Measurements from ENCODE around the gene ATOH7.
"Not testable (repeated sequence)": the region's sequence is repeated elsewhere in the genome, so short reads cannot be mapped to it uniquely, and the experiment has no call there.

ATOH7 gene

DNA sequence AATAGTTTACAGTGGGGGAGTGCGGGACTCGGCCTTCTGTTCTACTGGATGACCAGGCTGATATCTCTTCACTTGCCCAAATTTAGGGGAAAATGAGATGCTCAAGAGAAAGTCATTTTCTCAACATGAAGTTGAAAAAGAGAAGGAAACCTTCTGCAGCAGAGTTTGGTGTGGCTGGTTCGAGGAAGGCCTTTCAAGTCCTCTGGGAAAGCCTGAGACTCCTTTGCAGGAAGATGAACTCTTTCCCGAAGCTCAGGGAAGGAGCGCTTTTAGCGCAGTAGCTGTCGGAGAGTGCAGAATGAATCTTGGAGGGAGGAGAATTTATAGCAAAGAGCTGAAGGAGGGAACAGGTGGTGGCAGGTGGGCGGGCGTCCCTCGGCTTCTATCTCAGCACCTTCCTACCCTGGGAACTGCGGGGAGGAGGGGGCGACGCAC, at the start of gene ATOH7:
Gene ATOH7 (minus strand): TSS at position 297 of the 435 bp plus-strand sequence. CDS start 436 bp downstream, outside the sequence.
- Histone ChIP-seq H3K9ac (ENCODE audit: low read depth, low read length) (peak within 1 kb of the TSS; percentile 61), H3K4me1 (ENCODE audit: control insufficient read depth, insufficient read depth, low read length) (no peaks in the 10 kb centered on the region)

DNA sequence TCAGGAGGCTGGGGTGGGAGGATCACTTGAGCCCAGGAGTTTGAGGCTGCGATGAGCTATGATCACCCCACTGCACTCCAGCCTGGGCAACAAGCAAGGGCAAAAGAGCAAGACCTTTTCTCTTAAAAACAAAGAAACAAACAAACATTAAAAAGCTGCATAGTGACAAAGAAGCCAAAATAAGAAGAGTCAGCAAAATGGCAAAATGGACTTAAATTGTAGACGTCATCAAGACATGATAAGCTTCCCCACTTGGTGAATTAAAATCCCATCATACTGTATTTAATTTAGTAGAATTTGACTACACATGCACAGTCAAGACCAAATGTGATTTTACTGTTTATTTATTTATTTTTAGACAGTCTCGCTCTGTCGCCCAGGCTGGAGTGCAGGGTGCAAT, 48.8 kb upstream of the ATOH7 start:
- Histone ChIP-seq H3K4me1 (ENCODE audit: control insufficient read depth, insufficient read depth, low read length) (no peaks in the 10 kb centered on the region), H3K9me3 (ENCODE audit: control insufficient read depth, insufficient read depth, low read length) (peaks cover 3% of the 10 kb centered on the region), H3K4me3 (ENCODE audit: low read depth, low read length) (no peak overlapping the region), H3K9ac (ENCODE audit: low read depth, low read length) (no peak overlapping the region), H3K27me3 (ENCODE audit: control insufficient read depth, insufficient read depth, low read length) (no peaks in the 10 kb centered on the region), H3K36me3 (ENCODE audit: control insufficient read depth, insufficient read depth, low read length) (no peaks in the 10 kb centered on the region)

More for the DNA sequence above, at the start of gene ATOH7:
- no peaks in the 10 kb centered on the region for H3K9me3 ChIP-seq (ENCODE audit: control insufficient read depth, insufficient read depth, low read length)
- peak within 1 kb of the TSS; percentile 83 for H3K4me3 ChIP-seq (ENCODE audit: low read depth, low read length)
- no peaks in the 10 kb centered on the region for H3K36me3 ChIP-seq (ENCODE audit: control insufficient read depth, insufficient read depth, low read length)
- peaks cover 41% of the 10 kb centered on the region for H3K27me3 ChIP-seq (ENCODE audit: control insufficient read depth, insufficient read depth, low read length)

DNA sequence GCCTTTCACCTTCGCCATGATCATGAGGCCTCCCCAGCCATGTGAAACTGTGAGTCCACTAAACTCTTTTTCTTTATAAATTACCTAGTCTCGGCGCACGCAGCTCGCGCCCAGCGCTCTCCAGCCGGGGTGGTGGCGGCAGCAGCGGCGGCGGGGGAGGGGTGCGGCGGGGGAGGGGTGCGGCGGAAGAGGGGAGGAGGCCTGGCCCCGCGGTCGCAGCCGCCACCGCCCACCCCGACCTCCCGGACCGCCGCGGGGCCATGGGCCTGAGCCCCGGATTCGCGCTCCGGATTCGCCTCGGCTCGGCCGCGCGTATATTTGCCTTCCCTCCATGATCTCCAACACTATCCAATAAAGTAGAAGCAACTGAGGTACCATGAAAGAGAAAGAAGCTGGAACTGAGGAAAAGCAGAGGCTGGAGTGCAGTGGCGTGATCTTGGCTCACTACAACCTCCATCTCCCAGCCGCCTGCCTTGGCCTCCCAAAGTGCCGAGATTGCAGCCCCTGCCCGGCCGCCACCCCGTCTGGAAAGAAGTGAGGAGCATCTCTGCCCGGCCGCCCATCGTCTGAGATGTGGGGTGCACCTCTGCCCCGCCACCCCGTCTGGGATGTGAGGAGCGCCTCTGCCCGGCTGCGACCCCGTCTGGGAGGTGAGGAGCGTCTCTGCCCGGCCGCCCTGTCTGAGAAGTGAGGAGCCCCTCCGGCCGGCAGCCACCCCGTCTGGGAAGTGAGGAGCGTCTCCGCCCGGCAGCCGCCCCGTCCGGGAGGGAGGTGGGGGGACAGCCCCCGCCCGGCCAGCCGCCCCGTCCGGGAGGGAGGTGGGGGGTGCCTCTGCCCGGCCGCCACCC, 47.2 kb upstream of the ATOH7 start:
- H3K4me3 ChIP-seq (ENCODE audit: low read depth, low read length); H3K9ac ChIP-seq (ENCODE audit: low read depth, low read length); H3K4me1 ChIP-seq (ENCODE audit: control insufficient read depth, insufficient read depth, low read length); H3K27me3 ChIP-seq (ENCODE audit: control insufficient read depth, insufficient read depth, low read length); H3K36me3 ChIP-seq (ENCODE audit: control insufficient read depth, insufficient read depth, low read length); H3K9me3 ChIP-seq (ENCODE audit: control insufficient read depth, insufficient read depth, low read length): not testable (repeated sequence)

DNA sequence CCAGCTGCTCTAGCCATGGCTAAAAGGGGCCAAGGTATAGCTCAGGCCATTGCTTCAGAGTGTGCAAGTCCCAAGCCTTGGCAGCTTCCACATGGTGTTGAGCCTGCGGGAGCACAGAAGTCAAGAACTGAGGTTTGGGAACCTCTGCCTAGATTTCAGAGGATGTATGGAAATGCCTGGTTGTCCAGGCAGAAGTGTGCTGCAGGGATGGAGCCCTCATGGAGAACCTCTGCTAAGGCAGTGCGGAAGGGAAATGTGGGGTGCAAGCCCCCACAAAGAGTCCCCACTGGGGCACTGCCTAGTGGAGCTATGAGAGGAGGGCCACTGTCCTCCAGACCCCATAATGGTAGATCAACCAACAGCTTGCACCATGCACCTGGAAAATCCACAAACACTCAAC, 45.9 kb upstream of the ATOH7 start:
- H3K9me3 ChIP-seq (ENCODE audit: control insufficient read depth, insufficient read depth, low read length); H3K4me1 ChIP-seq (ENCODE audit: control insufficient read depth, insufficient read depth, low read length); H3K4me3 ChIP-seq (ENCODE audit: low read depth, low read length); H3K27me3 ChIP-seq (ENCODE audit: control insufficient read depth, insufficient read depth, low read length); H3K9ac ChIP-seq (ENCODE audit: low read depth, low read length); H3K36me3 ChIP-seq (ENCODE audit: control insufficient read depth, insufficient read depth, low read length): not testable (repeated sequence)

DNA sequence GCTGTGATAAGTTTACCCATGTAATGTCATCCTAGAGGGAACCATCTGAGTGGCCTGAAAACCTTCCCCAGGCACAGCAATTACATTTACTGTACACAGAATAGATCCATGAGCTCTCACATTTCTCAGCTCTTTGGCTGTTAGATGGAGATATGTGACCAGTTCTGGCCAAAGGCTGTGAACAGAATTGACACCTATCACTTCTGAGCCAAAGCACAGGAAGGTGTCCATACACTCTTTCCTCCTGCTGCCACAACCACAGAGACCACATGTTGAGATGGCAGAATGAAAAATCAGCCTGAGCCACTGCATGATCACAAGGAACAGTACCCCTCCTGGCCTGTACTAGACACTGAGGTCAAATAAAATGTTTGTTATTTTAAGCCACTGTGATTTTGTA, 44.3 kb upstream of the ATOH7 start:
- Histone ChIP-seq H3K4me3 (ENCODE audit: low read depth, low read length) (no peak overlapping the region), H3K9ac (ENCODE audit: low read depth, low read length) (no peak overlapping the region), H3K36me3 (ENCODE audit: control insufficient read depth, insufficient read depth, low read length) (no peaks in the 10 kb centered on the region), H3K9me3 (ENCODE audit: control insufficient read depth, insufficient read depth, low read length) (peaks cover 3% of the 10 kb centered on the region), H3K4me1 (ENCODE audit: control insufficient read depth, insufficient read depth, low read length) (no peaks in the 10 kb centered on the region), H3K27me3 (ENCODE audit: control insufficient read depth, insufficient read depth, low read length) (peaks cover 2% of the 10 kb centered on the region)

DNA sequence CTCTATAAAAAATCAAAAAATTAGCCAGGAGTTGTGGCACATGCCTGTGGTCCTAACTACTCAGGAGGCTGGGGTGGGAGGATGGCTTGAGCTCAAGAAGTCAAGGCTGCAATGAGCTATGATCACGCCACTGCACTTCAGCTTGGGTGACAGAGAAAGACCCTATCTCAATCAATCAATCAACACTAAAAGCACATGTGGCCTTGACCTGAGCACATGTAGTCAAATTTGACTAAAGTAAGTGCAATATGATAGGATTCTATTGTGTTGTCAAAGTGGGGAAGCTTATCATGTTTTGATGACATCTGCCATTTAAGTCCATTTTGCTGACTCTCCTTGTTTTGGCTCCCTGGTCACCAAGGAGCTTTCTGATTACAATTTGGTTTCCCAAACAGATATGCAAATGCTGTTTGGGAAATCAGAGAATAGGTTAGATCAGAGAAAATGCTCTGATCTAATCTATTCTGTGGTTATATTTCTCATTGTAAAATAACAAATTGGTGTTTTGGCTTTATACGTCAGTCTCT, 43.8 kb upstream of the ATOH7 start:
- Histone ChIP-seq H3K27me3 (ENCODE audit: control insufficient read depth, insufficient read depth, low read length) (peaks cover 2% of the 10 kb centered on the region), H3K4me3 (ENCODE audit: low read depth, low read length) (no peak overlapping the region), H3K9me3 (ENCODE audit: control insufficient read depth, insufficient read depth, low read length) (peaks cover 3% of the 10 kb centered on the region), H3K36me3 (ENCODE audit: control insufficient read depth, insufficient read depth, low read length) (no peaks in the 10 kb centered on the region), H3K9ac (ENCODE audit: low read depth, low read length) (no peak overlapping the region), H3K4me1 (ENCODE audit: control insufficient read depth, insufficient read depth, low read length) (no peaks in the 10 kb centered on the region)

DNA sequence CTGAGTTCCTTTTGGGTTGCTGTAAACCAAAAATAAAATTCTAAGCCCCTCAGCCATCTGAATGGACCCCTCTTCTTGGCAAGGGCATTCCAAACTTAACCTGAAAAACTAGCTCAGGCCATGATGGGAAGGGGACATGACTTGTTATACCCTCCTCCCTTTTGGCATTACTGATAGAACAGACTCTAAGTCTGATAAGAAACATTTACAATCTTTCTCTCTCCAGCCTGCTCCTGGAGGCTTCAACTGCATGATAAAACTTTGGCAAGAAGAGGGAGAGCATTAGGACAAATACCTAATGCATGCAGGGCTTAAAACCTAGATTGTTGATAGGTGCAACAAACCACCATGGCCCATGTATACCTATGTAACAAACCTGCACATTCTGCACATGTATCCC, 40.9 kb upstream of the ATOH7 start:
- Histone ChIP-seq H3K9me3 (ENCODE audit: control insufficient read depth, insufficient read depth, low read length) (no peaks in the 10 kb centered on the region), H3K4me3 (ENCODE audit: low read depth, low read length) (no peak overlapping the region), H3K36me3 (ENCODE audit: control insufficient read depth, insufficient read depth, low read length) (no peaks in the 10 kb centered on the region), H3K4me1 (ENCODE audit: control insufficient read depth, insufficient read depth, low read length) (no peaks in the 10 kb centered on the region), H3K27me3 (ENCODE audit: control insufficient read depth, insufficient read depth, low read length) (peaks cover 5% of the 10 kb centered on the region), H3K9ac (ENCODE audit: low read depth, low read length) (no peak overlapping the region)

DNA sequence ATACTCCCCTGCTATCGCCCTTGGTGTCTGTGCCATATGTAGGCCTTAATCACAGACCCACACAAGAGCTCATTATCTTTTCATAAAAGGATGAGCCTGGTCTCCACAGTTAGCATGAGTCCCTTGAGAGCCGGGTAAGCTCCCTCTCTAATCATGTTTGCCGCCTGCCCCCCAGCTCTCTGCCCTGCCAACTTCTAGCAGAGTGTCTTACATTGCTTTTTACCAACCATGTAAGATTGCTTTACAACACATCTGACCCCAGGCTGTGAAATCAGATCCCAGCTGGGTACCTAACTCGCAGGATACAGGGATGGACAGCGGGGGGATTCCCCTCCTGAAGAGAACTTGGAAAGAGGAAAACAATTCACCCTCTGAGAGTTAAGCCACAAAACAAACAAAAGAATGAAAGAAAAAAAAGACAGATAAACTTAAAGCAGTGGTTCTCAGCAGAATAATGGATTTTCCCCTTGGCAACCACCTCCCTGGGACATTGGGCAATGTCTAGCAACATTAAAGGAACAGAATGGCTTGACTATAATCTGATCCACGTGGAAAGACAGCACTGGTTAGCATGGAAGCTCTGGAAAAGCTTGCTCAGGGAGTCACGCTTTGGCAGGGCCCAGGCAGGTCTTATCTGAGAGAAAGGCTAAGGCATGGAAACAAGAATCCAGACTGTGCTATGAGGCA, 39.4 kb upstream of the ATOH7 start:
- Histone ChIP-seq H3K4me1 (ENCODE audit: control insufficient read depth, insufficient read depth, low read length) (no peaks in the 10 kb centered on the region), H3K4me3 (ENCODE audit: low read depth, low read length) (no peak overlapping the region), H3K36me3 (ENCODE audit: control insufficient read depth, insufficient read depth, low read length) (no peaks in the 10 kb centered on the region), H3K27me3 (ENCODE audit: control insufficient read depth, insufficient read depth, low read length) (peaks cover 5% of the 10 kb centered on the region), H3K9me3 (ENCODE audit: control insufficient read depth, insufficient read depth, low read length) (no peaks in the 10 kb centered on the region), H3K9ac (ENCODE audit: low read depth, low read length) (no peak overlapping the region)

DNA sequence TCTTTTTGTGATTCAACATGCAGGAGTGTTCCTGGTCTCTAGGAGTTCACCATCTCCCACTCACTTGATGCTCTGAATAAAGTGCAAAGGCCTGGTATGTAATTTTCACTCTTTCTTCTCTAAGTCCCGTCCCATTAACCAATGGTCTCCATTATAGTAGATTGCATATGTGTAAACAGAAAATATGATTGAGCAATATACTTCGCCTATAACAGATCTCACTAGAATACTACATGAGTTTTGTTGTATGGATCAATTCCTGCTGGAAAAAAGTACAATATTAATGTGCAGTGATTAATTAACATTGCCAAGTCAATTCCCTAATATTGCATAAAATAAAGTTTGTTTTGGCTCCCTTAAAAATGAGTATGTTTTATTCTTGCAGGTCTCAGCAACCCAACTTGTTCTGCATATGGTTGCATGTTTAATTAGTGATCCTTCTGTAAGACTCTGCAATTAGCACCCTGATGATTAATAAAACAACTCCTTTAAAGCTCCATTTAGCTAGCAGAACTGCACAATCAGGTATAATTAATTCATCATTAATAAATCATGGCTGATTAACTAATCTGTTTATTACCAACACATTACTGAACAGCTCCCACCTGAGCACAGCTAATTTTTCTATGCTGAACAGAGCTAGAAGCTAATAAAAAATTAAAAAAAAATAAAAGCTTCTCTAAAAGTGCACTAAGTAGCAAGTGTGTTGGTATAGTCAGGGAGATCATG, 37.8 kb upstream of the ATOH7 start:
- Histone ChIP-seq H3K36me3 (ENCODE audit: control insufficient read depth, insufficient read depth, low read length) (no peaks in the 10 kb centered on the region), H3K9me3 (ENCODE audit: control insufficient read depth, insufficient read depth, low read length) (no peaks in the 10 kb centered on the region), H3K27me3 (ENCODE audit: control insufficient read depth, insufficient read depth, low read length) (peaks cover 5% of the 10 kb centered on the region), H3K4me3 (ENCODE audit: low read depth, low read length) (no peak overlapping the region), H3K9ac (ENCODE audit: low read depth, low read length) (no peak overlapping the region), H3K4me1 (ENCODE audit: control insufficient read depth, insufficient read depth, low read length) (no peaks in the 10 kb centered on the region)

DNA sequence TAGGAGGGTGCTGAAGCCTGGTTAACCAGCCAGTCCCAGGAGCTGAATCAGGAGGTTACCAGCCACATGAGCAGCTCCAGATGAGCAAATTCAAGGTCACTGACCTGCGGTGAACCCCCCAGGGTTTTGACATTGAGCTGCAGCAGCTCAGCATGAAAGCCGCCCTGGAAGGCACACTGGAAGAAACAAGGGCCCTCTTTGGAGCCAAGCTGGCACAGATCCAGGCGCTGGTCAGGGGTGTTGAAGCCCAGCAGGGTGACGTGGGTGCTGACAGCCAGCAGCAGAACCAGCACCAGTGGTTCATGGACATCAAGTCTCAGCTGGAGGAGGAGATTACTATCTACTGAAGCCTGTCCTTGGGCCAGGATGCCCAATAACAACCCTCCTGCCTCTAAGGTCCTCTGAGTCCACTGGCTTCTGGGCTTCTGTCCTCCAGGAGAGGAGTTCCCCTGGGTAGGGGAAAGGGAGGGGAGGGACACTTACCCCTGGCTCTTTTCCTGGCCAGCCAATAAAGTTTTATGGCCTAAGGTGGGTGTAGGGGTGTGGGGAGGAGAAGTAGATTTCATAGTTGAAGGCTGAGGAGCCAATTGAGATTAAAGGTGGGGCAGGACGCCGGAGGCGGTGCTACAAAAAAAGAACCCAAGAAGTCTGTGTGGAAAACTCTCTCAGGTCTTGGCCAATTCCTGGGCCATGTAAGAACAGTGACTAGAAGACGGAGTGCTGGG, 29.4 kb upstream of the ATOH7 start:
- H3K36me3 ChIP-seq (ENCODE audit: control insufficient read depth, insufficient read depth, low read length) = no peaks in the 10 kb centered on the region
- no peak overlapping the region for H3K4me3 ChIP-seq (ENCODE audit: low read depth, low read length)
- H3K4me1 ChIP-seq (ENCODE audit: control insufficient read depth, insufficient read depth, low read length) = no peaks in the 10 kb centered on the region
- H3K27me3 ChIP-seq (ENCODE audit: control insufficient read depth, insufficient read depth, low read length) = peaks cover 4% of the 10 kb centered on the region
- no peak overlapping the region for H3K9ac ChIP-seq (ENCODE audit: low read depth, low read length)
- H3K9me3 ChIP-seq (ENCODE audit: control insufficient read depth, insufficient read depth, low read length) = no peaks in the 10 kb centered on the region

DNA sequence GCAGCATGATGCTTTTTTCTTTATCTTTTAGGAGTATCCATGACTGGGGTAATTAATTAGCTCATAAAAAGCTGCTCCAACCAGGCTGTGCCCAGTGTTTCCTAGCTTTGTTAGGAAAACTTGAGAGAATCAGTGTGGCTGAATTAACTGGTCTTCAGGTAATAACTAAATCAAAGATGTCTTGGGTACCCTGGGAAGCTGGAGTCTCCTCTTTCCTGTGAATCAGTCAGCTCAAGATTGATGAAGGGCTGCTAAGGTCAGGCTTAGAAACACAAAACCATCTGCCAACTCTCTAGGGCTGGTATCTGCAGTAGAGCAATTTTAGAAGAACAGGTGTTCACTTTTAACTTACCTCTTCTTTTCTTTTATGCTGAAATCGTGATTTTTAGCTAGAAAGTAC, 21.4 kb upstream of the ATOH7 start:
- peaks cover 63% of the 10 kb centered on the region for H3K27me3 ChIP-seq (ENCODE audit: control insufficient read depth, insufficient read depth, low read length)
- H3K9ac ChIP-seq (ENCODE audit: low read depth, low read length) = no peak overlapping the region
- peaks cover 8% of the 10 kb centered on the region for H3K4me1 ChIP-seq (ENCODE audit: control insufficient read depth, insufficient read depth, low read length)
- no peaks in the 10 kb centered on the region for H3K9me3 ChIP-seq (ENCODE audit: control insufficient read depth, insufficient read depth, low read length)
- H3K4me3 ChIP-seq (ENCODE audit: low read depth, low read length) = no peak overlapping the region
- no peaks in the 10 kb centered on the region for H3K36me3 ChIP-seq (ENCODE audit: control insufficient read depth, insufficient read depth, low read length)
